Endothelial cell of umbilical vein (primary cell): Measurements from ENCODE around the gene LMNTD1. TPM values are rescaled to one million over a fixed set of nuclear protein-coding genes. Genes with fewer than 3 reads are reported as not detected.

Experiments used
- BruUV-seq: library from RNA; stranded (reverse); fragments of 400-500 nt; replicated peaks from 2 replicates; lab custom pipeline; 2021; lab: Mats Ljungman, UMichigan
- CTCF ChIA-PET: fragments of 300-600, 350-600 bp; sonication (Branson Sonifier 250); formaldehyde crosslinking; loops from one replicate; lab custom pipeline; 2021; ENCODE audit warnings: antibody characterized with exemption, inconsistent platforms; lab: Charles Lee
- POLR2A ChIA-PET: fragments of 300-600, 350-600 bp; sonication (Branson Sonifier 250); formaldehyde crosslinking; loops from one replicate; lab custom pipeline; 2021; ENCODE audit warnings: antibody characterized with exemption, inconsistent platforms; lab: Charles Lee
- DNase-seq: peaks from one replicate; pipeline ENCODE4 v3.0.0-alpha.2; 2011; ENCODE audit warnings: low read depth, low spot score
- FAIRE-seq: peaks from 2 replicates; lab custom pipeline; 2011; peaks lifted over from hg19 to GRCh38; lab: Jason Lieb, UNC
- H2AFZ ChIP-seq: 2 replicates; pipeline ENCODE4 v1.6.0; 2012; ENCODE audit warnings: low read depth, low read length, control low read depth, inconsistent platforms
- H3K27ac ChIP-seq: 2 replicates; pipeline ENCODE4 v1.5.1; 2011; ENCODE audit warnings: low read depth, mild to moderate bottlenecking, control low read depth, low read length, moderate library complexity; ENCODE audit not compliant: insufficient read depth
- H3K27me3 ChIP-seq, 2 experiments: 2 replicates each; pipeline versions ENCODE4 v1.6.0 to v1.6.1; 2011; ENCODE audit warnings: low read length in 2 of 2, mixed read lengths in 1 of 2; ENCODE audit not compliant: control insufficient read depth in 2 of 2, insufficient read depth in 2 of 2
- H3K36me3 ChIP-seq, 2 experiments: 2 replicates in 1 of 2; 3 replicates in 1 of 2; pipeline ENCODE4 v1.5.1; 2011; ENCODE audit warnings: low read length in 2 of 2, mild to moderate bottlenecking in 1 of 2, moderate library complexity in 1 of 2; ENCODE audit not compliant: control insufficient read depth in 2 of 2, insufficient read depth in 2 of 2; ENCODE audit errors: extremely low read depth in 1 of 2
- H3K4me1 ChIP-seq: 3 replicates; pipeline ENCODE4 v1.5.1; 2011; ENCODE audit warnings: mild to moderate bottlenecking, low read length; ENCODE audit not compliant: control insufficient read depth, insufficient read depth; ENCODE audit errors: extremely low read depth
- H3K4me2 ChIP-seq: 2 replicates; pipeline ENCODE4 v1.6.1; 2011; ENCODE audit warnings: low read length, control low read depth, mixed read lengths; ENCODE audit not compliant: insufficient read depth
- H3K4me3 ChIP-seq, 3 experiments: fragments of 200-600 bp in 1 of 3; sonication (generic), shearing (Covaris generic) in 1 of 3; replicated peaks in 1 of 3; 2 replicates each; pipeline ENCODE4 v1.5.1; 2011 to 2016; ENCODE audit warnings: control low read depth in 3 of 3, low read length in 3 of 3, mild to moderate bottlenecking in 2 of 3, inconsistent platforms in 1 of 3, low read depth in 1 of 3, moderate library complexity in 1 of 3; ENCODE audit not compliant: insufficient read depth in 1 of 3
- H3K79me2 ChIP-seq: 2 replicates; pipeline ENCODE4 v1.6.0; 2012; ENCODE audit warnings: low read length, inconsistent platforms; ENCODE audit not compliant: control insufficient read depth, insufficient read depth
- H3K9ac ChIP-seq: replicated peaks from 2 replicates; pipeline ENCODE3; 2011; ENCODE audit warnings: low read length, control low read depth; ENCODE audit not compliant: insufficient read depth; ENCODE audit errors: extremely low read depth
- H3K9me1 ChIP-seq: replicated peaks from 3 replicates; pipeline ENCODE4 v1.6.0; 2011; ENCODE audit warnings: mild to moderate bottlenecking, low read length; ENCODE audit not compliant: control insufficient read depth, insufficient read depth; ENCODE audit errors: extremely low read depth
- H3K9me3 ChIP-seq: replicated peaks from 2 replicates; pipeline ENCODE4 v1.5.1; 2012; ENCODE audit warnings: low read length, inconsistent platforms; ENCODE audit not compliant: control insufficient read depth, insufficient read depth
- H4K20me1 ChIP-seq: replicated peaks from 2 replicates; pipeline ENCODE3; 2011; ENCODE audit warnings: mild to moderate bottlenecking, low read length; ENCODE audit not compliant: control insufficient read depth, insufficient read depth; ENCODE audit errors: extremely low read depth
- CTCF ChIP-seq, 2 donors: IDR thresholded peaks; 1 replicate in 1 of 2; 2 replicates in 1 of 2; pipeline ENCODE4 v1.5.1; 2011; ENCODE audit warnings: low read length in 2 of 2, mild to moderate bottlenecking in 2 of 2, moderate library complexity in 2 of 2, control low read depth in 1 of 2, inconsistent platforms in 1 of 2, low read depth in 1 of 2; ENCODE audit not compliant: insufficient read depth in 1 of 2; ENCODE audit errors: extremely low read depth in 1 of 2
- EZH2 ChIP-seq: IDR thresholded peaks from 2 replicates; pipeline ENCODE4 v1.6.1; 2012; ENCODE audit warnings: borderline replicate concordance, low read depth, mild to moderate bottlenecking, moderate library complexity, low read length, inconsistent platforms; ENCODE audit not compliant: severe bottlenecking
- FOS ChIP-seq: IDR thresholded peaks from 2 replicates; pipeline ENCODE4 v1.6.1; 2011; ENCODE audit warnings: mild to moderate bottlenecking, low read length, moderate library complexity, borderline replicate concordance; ENCODE audit not compliant: insufficient read depth
- GATA2 ChIP-seq: IDR thresholded peaks from 2 replicates; pipeline ENCODE4 v1.7.0; 2011; ENCODE audit warnings: low read depth, mild to moderate bottlenecking, moderate library complexity, mixed read lengths, low read length; ENCODE audit not compliant: insufficient read length, insufficient read depth
- JUN ChIP-seq: IDR thresholded peaks from 2 replicates; pipeline ENCODE4 v1.6.1; 2011; ENCODE audit warnings: borderline replicate concordance, low read depth; ENCODE audit not compliant: insufficient read length, insufficient read depth
- MAX ChIP-seq: IDR thresholded peaks from 2 replicates; pipeline ENCODE4 v1.6.1; 2011; ENCODE audit not compliant: insufficient read depth, insufficient read length
- MYC ChIP-seq: IDR thresholded peaks from one replicate; pipeline ENCODE4 v1.6.1; 2011; ENCODE audit warnings: mild to moderate bottlenecking, low read depth, low read length
- POLR2A ChIP-seq: IDR thresholded peaks from 2 replicates; pipeline ENCODE4 v1.6.1; 2012; ENCODE audit warnings: low read depth, mild to moderate bottlenecking, control low read depth, low read length
- POLR2AphosphoS5 ChIP-seq: IDR thresholded peaks from 2 replicates; pipeline ENCODE4 v1.6.1; 2012; ENCODE audit warnings: low read depth, mild to moderate bottlenecking, control low read depth, low read length, moderate library complexity; ENCODE audit not compliant: insufficient read depth
- dilution Hi-C: fragments of 300-500 bp; cut with MboI; formaldehyde crosslinking; loops from one replicate; pipeline ENCODE4 v1.15.0; 2019; ENCODE audit warnings: low sequenced_read_pairs; ENCODE audit not compliant: extremely low pct_ligation_motif_present
- intact Hi-C: fragments of 100-400 bp; cut with micrococcal nuclease; formaldehyde crosslinking; loops from one replicate; pipeline ENCODE4 v1.10.0; 2022
- polyA plus RNA-seq, 4 experiments: library from polyadenylated mRNA; depleted of rRNA in 3 of 4; stranded (reverse) in 3 of 4; unstranded in 1 of 4; fragments of >200 nt; gene quantifications; 2 replicates each; pipeline versions ENCODE4 v1.2.1 to v1.2.3, GENCODE V29; 2011 to 2012; ENCODE audit warnings: missing spikeins in 1 of 4
- total RNA-seq: library from RNA; stranded (reverse); gene quantifications from 2 replicates; pipeline ENCODE4 v1.2.3, GENCODE V29; 2021

Gene LMNTD1
- total and polyA plus RNA-seq, 2 donors (not counting 3 experiments of a cell fraction or from before 2014, with no cell fraction given) = not detected

- DNase-seq (no peak), FAIRE-seq (no peak)
- Histone ChIP-seq H3K27me3 (no peaks in the 10 kb centered on the region), H3K4me1 (no peaks in the 10 kb centered on the region), H3K9me3 (no peaks in the 10 kb centered on the region), H3K4me2 (no peak overlapping the region), H3K4me3 (no peak overlapping the region), H2AFZ (no peak overlapping the region), H3K9me1 (no peaks in the 10 kb centered on the region), H3K27ac (no peak overlapping the region), H3K36me3 (no peaks in the 10 kb centered on the region), H3K9ac (no peak overlapping the region), H3K79me2 (no peaks in the 10 kb centered on the region), H4K20me1 (no peaks in the 10 kb centered on the region)
- ChIA-PET POLR2A (no interaction called here), CTCF (interaction anchor here (0.6 to 7.1 kb wide), 33 partner anchors 10 to 662 kb away, joined by 3 to 47 read pairs (median 4); partner anchors contain the start of genes LMNTD1 and RASSF8)
- dilution Hi-C loops (no loop called here), intact Hi-C loops (loop anchor here (10.0 kb wide), 1 partner anchor 389 kb away; no protein-coding TSS in a partner anchor)
- BruUV-seq = no TSS peak
- TF ChIP-seq JUN = no peak
- no peak for TF ChIP-seq GATA2
- no peak for TF ChIP-seq POLR2AphosphoS5
- no peak for TF ChIP-seq FOS
- TF ChIP-seq MYC = no peak
- no peak for TF ChIP-seq POLR2A
- TF ChIP-seq EZH2 = no peak
- no peak for TF ChIP-seq CTCF (IDR thresholded peaks at IDR 0.05; ENCODE audit: extremely low read depth in 1 of 2, insufficient read depth in 1 of 2, low read depth in 1 of 2, low read length in 2 of 2)
- no peak for TF ChIP-seq MAX
Observed at GRCh38 chr12:25435431-25435830, 117.7 kb downstream of the LMNTD1 start.
